HepG2 (cell line): Measurements from ENCODE around the gene ZC3H14. TPM values are rescaled to one million over a fixed set of nuclear protein-coding genes. Genes with fewer than 3 reads are reported as not detected.

ENCODE experiments used
- CC2D1A ChIP-seq: sonication (generic); formaldehyde crosslinking; IDR thresholded peaks from 2 replicates; pipeline ENCODE4 v1.8.1; 2023; ENCODE audit warnings: mild to moderate bottlenecking, missing genetic modification reagents
- DPF2 ChIP-seq: sonication (generic); formaldehyde crosslinking; IDR thresholded peaks from 2 replicates; pipeline ENCODE4 v1.4.0; 2020; ENCODE audit warnings: mild to moderate bottlenecking, low read depth, missing genetic modification reagents, borderline replicate concordance
- DR1 ChIP-seq: sonication (generic); formaldehyde crosslinking; IDR thresholded peaks from 2 replicates; pipeline ENCODE4 v1.8.0; 2021; ENCODE audit warnings: mild to moderate bottlenecking, missing genetic modification reagents, inconsistent platforms
- E2F2 ChIP-seq: sonication (generic); formaldehyde crosslinking; IDR thresholded peaks from 2 replicates; pipeline ENCODE4 v1.4.0; 2020; ENCODE audit warnings: missing genetic modification reagents, borderline replicate concordance
- GPBP1L1 ChIP-seq: sonication (generic); formaldehyde crosslinking; IDR thresholded peaks from 2 replicates; pipeline ENCODE4 v1.5.0; 2020; ENCODE audit warnings: mild to moderate bottlenecking, missing genetic modification reagents
- HNF1B ChIP-seq: sonication (generic); formaldehyde crosslinking; IDR thresholded peaks from 2 replicates; pipeline ENCODE4 v1.5.1; 2020; ENCODE audit warnings: mild to moderate bottlenecking, moderate library complexity, missing genetic modification reagents
- MTA1 ChIP-seq: sonication (generic); formaldehyde crosslinking; IDR thresholded peaks from 2 replicates; pipeline ENCODE4 v1.4.0; 2020; ENCODE audit warnings: missing genetic modification reagents, mild to moderate bottlenecking, borderline replicate concordance
- PLRG1 ChIP-seq: fragments of 450-650 bp; conservative IDR thresholded peaks from 2 replicates; pipeline ENCODE4 v1.6.1; 2016
- ZNF224 ChIP-seq: sonication (generic); formaldehyde crosslinking; IDR thresholded peaks from 2 replicates; pipeline ENCODE4 v1.5.0; 2020; ENCODE audit warnings: mild to moderate bottlenecking, missing genetic modification reagents
- ZNF589 ChIP-seq: sonication (generic); formaldehyde crosslinking; conservative IDR thresholded peaks from 2 replicates; pipeline ENCODE4 v1.8.0; 2022; ENCODE audit warnings: mild to moderate bottlenecking, moderate library complexity, missing genetic modification reagents
- ZNF691 ChIP-seq: sonication (generic); formaldehyde crosslinking; IDR thresholded peaks from 2 replicates; pipeline ENCODE4 v1.4.0; 2020; ENCODE audit warnings: missing genetic modification reagents, low read depth, mild to moderate bottlenecking, borderline replicate concordance
- polyA plus RNA-seq, 8 experiments: library from polyadenylated mRNA; depleted of rRNA in 3 of 8; stranded (reverse) in 7 of 8; unstranded in 1 of 8; fragments of >200 nt; fragmentation: Illumina TruSeq in 4 of 8; extraction: Trizol in 4 of 8; gene quantifications; 2 replicates each; pipeline versions ENCODE4 v1.2.1 to v1.2.3, GENCODE V29; 2011 to 2016; ENCODE audit warnings: low read depth in 4 of 8, missing spikeins in 1 of 8, mixed read lengths in 1 of 8; ENCODE audit not compliant: insufficient read depth in 1 of 8
- total RNA-seq, 5 experiments: library from RNA; depleted of rRNA; stranded (reverse); fragments of >200 nt; fragmentation: Illumina TruSeq; extraction: Trizol; gene quantifications; 2 replicates each; pipeline ENCODE4 v1.2.3, GENCODE V29; 2016; ENCODE audit warnings: low read depth in 1 of 5
- TF ChIP-seq, protein P1 (sequence below): sonication (generic); formaldehyde crosslinking; IDR thresholded peaks from 2 replicates; pipeline ENCODE4 v1.5.0; 2020; ENCODE audit warnings: mild to moderate bottlenecking, low read depth, missing genetic modification reagents, borderline replicate concordance
- TF ChIP-seq, protein P2 (sequence below): sonication (generic); formaldehyde crosslinking; IDR thresholded peaks from 2 replicates; pipeline ENCODE4 v1.4.0; 2020; ENCODE audit warnings: low read depth, missing genetic modification reagents
- TF ChIP-seq, protein P3 (sequence below): sonication (generic); formaldehyde crosslinking; IDR thresholded peaks from 2 replicates; pipeline ENCODE4 v1.4.0; 2020; ENCODE audit warnings: mild to moderate bottlenecking, missing genetic modification reagents

Gene ZC3H14
- total and polyA plus RNA-seq, 2 of the 13 experiments (the other 11 are each of a cell fraction or from before 2014, with no cell fraction given), result 65.1 to 67.5 TPM

GRCh38 chr14:88562831-88563686, at the start of gene ZC3H14 (continued):
- TF ChIP-seq GPBP1L1 (CRISPR knock-in tag) (no peak), E2F2 (no peak), ZNF224 (peak; percentile 61; the same call in 1 of the 2 replicates), CC2D1A (no peak), DPF2 (CRISPR knock-in tag) (no peak), MTA1 (CRISPR knock-in tag) (peak; percentile 92), ZNF589 (peak; percentile 96), ZNF691 (peak; percentile 93), DR1 (CRISPR knock-in tag) (peak; percentile 76), HNF1B (CRISPR knock-in tag) (peak; percentile 39; the same call in 1 of the 2 replicates), PLRG1 (no peak)
- TF ChIP-seq, protein P1, sequence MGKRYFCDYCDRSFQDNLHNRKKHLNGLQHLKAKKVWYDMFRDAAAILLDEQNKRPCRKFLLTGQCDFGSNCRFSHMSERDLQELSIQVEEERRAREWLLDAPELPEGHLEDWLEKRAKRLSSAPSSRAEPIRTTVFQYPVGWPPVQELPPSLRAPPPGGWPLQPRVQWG, result no peak
- TF ChIP-seq, protein P2, sequence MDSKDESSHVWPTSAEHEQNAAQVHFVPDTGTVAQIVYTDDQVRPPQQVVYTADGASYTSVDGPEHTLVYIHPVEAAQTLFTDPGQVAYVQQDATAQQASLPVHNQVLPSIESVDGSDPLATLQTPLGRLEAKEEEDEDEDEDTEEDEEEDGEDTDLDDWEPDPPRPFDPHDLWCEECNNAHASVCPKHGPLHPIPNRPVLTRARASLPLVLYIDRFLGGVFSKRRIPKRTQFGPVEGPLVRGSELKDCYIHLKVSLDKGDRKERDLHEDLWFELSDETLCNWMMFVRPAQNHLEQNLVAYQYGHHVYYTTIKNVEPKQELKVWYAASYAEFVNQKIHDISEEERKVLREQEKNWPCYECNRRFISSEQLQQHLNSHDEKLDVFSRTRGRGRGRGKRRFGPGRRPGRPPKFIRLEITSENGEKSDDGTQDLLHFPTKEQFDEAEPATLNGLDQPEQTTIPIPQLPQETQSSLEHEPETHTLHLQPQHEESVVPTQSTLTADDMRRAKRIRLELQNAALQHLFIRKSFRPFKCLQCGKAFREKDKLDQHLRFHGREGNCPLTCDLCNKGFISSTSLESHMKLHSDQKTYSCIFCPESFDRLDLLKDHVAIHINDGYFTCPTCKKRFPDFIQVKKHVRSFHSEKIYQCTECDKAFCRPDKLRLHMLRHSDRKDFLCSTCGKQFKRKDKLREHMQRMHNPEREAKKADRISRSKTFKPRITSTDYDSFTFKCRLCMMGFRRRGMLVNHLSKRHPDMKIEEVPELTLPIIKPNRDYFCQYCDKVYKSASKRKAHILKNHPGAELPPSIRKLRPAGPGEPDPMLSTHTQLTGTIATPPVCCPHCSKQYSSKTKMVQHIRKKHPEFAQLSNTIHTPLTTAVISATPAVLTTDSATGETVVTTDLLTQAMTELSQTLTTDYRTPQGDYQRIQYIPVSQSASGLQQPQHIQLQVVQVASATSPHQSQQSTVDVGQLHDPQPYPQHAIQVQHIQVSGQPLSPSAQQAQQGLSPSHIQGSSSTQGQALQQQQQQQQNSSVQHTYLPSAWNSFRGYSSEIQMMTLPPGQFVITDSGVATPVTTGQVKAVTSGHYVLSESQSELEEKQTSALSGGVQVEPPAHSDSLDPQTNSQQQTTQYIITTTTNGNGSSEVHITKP (CRISPR knock-in tag), result no peak
- TF ChIP-seq, protein P3, sequence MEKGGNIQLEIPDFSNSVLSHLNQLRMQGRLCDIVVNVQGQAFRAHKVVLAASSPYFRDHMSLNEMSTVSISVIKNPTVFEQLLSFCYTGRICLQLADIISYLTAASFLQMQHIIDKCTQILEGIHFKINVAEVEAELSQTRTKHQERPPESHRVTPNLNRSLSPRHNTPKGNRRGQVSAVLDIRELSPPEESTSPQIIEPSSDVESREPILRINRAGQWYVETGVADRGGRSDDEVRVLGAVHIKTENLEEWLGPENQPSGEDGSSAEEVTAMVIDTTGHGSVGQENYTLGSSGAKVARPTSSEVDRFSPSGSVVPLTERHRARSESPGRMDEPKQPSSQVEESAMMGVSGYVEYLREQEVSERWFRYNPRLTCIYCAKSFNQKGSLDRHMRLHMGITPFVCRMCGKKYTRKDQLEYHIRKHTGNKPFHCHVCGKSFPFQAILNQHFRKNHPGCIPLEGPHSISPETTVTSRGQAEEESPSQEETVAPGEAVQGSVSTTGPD, result no peak
